Measurements from ENCODE around the gene RPIA.

GRCh38 chr2:88746929-88747490 lies 55.5 kb downstream of the RPIA start:
- TF ChIP-seq, protein P1, sequence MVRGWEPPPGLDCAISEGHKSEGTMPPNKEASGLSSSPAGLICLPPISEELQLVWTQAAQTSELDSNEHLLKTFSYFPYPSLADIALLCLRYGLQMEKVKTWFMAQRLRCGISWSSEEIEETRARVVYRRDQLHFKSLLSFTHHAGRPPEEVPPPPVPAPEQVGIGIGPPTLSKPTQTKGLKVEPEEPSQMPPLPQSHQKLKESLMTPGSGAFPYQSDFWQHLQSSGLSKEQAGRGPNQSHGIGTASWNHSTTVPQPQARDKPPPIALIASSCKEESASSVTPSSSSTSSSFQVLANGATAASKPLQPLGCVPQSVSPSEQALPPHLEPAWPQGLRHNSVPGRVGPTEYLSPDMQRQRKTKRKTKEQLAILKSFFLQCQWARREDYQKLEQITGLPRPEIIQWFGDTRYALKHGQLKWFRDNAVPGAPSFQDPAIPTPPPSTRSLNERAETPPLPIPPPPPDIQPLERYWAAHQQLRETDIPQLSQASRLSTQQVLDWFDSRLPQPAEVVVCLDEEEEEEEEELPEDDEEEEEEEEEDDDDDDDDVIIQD (CRISPR knock-in tag; IDR thresholded peaks at IDR 0.05): no peak
- TF ChIP-seq CTCF (IDR thresholded peaks at IDR 0.05 in 2 of 3, conservative IDR thresholded peaks at IDR 0.05 in 1 of 3; ENCODE audit: insufficient read depth in 2 of 3, low read depth in 1 of 3, low read length in 3 of 3) (no peak), ZNF253 (CRISPR knock-in tag; conservative IDR thresholded peaks at IDR 0.05) (no peak), POLR2H (tag; IDR thresholded peaks at IDR 0.05; ENCODE audit: low read depth) (no peak), TCF7L2 (IDR thresholded peaks at IDR 0.05; ENCODE audit: low read depth, low read length) (no peak), RNF2 (IDR thresholded peaks at IDR 0.05) (no peak), CBX2 (IDR thresholded peaks at IDR 0.05; ENCODE audit: insufficient read depth, low read length, poor library complexity, severe bottlenecking) (no peak), ZNF224 (CRISPR knock-in tag; IDR thresholded peaks at IDR 0.05) (no peak), HDAC6 (IDR thresholded peaks at IDR 0.05; ENCODE audit: low read depth, low read length) (no peak), TAF1 (IDR thresholded peaks at IDR 0.05; ENCODE audit: control insufficient read depth, extremely low read depth, insufficient read depth, low read length, severe bottlenecking) (no peak), ELF4 (CRISPR knock-in tag; IDR thresholded peaks at IDR 0.05) (no peak), BMI1 (IDR thresholded peaks at IDR 0.05; ENCODE audit: low read length) (no peak), MXI1 (IDR thresholded peaks at IDR 0.05; ENCODE audit: low read depth, low read length) (no peak)
- TF ChIP-seq, protein P2, sequence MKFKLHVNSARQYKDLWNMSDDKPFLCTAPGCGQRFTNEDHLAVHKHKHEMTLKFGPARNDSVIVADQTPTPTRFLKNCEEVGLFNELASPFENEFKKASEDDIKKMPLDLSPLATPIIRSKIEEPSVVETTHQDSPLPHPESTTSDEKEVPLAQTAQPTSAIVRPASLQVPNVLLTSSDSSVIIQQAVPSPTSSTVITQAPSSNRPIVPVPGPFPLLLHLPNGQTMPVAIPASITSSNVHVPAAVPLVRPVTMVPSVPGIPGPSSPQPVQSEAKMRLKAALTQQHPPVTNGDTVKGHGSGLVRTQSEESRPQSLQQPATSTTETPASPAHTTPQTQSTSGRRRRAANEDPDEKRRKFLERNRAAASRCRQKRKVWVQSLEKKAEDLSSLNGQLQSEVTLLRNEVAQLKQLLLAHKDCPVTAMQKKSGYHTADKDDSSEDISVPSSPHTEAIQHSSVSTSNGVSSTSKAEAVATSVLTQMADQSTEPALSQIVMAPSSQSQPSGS (CRISPR knock-in tag; IDR thresholded peaks at IDR 0.05): no peak
